Measurements from ENCODE around the gene FAM120C. TPM values are rescaled to one million over a fixed set of nuclear protein-coding genes. Genes with fewer than 3 reads are reported as not detected.

The FAM120C gene
- total RNA-seq, 2 donors from 2014 or later: 3.6 to 4.4 TPM

DNA sequence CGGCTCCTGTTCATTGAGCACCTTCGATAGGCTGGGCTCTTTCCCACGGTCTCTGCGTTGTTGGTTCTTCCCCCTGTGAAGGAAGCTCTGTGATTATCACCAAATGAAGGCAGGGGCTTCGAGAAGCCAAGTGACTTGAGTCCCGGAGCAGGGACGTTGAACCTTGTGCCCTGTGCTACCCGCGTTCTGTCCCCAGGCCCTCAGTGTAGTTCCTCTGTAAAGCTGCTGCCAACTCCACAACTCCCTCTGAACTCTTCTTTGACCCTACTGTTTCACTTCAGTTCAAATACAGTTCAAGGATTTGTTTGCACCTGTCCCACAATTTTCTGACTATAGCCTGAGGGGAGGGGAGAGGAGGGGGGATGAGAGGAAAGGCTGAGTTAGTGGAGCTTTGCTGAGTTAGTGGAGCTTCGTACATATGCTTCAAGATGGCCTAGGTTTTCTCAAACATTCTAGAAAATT lies 138.1 kb downstream of the FAM120C start:
- Histone ChIP-seq H3K36me3 (no peaks in the 10 kb centered on the region), H3K4me3 (peak overlapping the region; percentile 30), H3K9ac (ENCODE audit: low read depth in 2 of 2, low read length in 2 of 2) (peak overlapping the region; percentile 52 to 73), H3K27me3 (no peaks in the 10 kb centered on the region), H3K27ac (peak overlapping the region; percentile 93), H3K9me3 (no peaks in the 10 kb centered on the region), H3K4me1 (no peaks in the 10 kb centered on the region)
- intact Hi-C loops (cut with DNase I): no loop called here
- DNase-seq: no peak
- TF ChIP-seq, protein P1, sequence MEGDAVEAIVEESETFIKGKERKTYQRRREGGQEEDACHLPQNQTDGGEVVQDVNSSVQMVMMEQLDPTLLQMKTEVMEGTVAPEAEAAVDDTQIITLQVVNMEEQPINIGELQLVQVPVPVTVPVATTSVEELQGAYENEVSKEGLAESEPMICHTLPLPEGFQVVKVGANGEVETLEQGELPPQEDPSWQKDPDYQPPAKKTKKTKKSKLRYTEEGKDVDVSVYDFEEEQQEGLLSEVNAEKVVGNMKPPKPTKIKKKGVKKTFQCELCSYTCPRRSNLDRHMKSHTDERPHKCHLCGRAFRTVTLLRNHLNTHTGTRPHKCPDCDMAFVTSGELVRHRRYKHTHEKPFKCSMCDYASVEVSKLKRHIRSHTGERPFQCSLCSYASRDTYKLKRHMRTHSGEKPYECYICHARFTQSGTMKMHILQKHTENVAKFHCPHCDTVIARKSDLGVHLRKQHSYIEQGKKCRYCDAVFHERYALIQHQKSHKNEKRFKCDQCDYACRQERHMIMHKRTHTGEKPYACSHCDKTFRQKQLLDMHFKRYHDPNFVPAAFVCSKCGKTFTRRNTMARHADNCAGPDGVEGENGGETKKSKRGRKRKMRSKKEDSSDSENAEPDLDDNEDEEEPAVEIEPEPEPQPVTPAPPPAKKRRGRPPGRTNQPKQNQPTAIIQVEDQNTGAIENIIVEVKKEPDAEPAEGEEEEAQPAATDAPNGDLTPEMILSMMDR (IDR thresholded peaks at IDR 0.05): no peak

DNA sequence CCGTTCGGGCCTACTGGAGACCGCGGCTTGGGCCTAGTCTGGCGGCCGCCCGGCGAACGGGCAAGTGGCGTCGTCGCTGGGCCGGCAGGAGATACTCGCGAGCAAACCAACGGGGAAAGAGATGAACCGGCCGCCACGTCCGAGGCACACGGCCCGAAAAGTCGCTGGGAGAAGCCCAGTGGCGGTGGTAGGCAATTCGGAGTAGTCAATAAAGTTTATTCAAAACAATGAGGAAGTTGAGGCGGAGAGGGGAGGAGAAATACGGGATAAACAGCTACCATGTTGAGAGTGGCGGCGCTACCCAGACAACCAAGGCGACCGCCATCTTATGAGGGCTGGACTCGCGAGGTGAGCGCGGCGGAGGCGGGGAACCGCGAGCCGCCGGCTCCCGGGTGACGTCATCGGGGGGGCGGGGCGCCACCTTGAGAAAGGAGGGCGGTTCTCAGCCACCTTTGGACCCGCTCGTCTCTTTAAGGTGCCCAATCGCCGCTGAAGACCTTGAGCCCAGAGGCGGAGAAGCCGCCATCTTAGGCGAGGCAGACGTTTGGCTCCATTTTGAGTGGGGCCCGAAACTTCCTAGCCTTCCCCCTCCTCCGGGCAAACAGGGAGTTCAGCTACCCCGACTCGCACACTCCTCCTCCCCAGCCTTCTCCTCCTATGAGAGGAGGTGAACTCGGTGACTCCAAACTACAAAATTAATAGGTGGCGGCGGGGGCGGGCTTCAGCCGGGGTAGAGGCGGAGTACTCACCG lies 138.8 kb downstream of the FAM120C start, which contains the start of gene PHF8:
PHF8 (minus strand) TSS at position 348 of the 751 bp plus-strand sequence. CDS start 1,745 bp downstream, outside the sequence.
- peak within 1 kb of the TSS; percentile 93 for H3K27ac ChIP-seq
- H3K27me3 ChIP-seq: no peaks in the 10 kb centered on the region
- peak within 1 kb of the TSS; percentile 80 to 95 for H3K9ac ChIP-seq (ENCODE audit: low read depth in 2 of 2, low read length in 2 of 2)
- TF ChIP-seq, protein P1 (IDR thresholded peaks at IDR 0.05): no peak
- no peaks in the 10 kb centered on the region for H3K4me1 ChIP-seq
- peak; percentile 94 for DNase-seq
- H3K36me3 ChIP-seq: no peaks in the 10 kb centered on the region
- H3K4me3 ChIP-seq: peak within 1 kb of the TSS; percentile 57
- H3K9me3 ChIP-seq: no peaks in the 10 kb centered on the region
- intact Hi-C loops (cut with DNase I): no loop called here

DNA sequence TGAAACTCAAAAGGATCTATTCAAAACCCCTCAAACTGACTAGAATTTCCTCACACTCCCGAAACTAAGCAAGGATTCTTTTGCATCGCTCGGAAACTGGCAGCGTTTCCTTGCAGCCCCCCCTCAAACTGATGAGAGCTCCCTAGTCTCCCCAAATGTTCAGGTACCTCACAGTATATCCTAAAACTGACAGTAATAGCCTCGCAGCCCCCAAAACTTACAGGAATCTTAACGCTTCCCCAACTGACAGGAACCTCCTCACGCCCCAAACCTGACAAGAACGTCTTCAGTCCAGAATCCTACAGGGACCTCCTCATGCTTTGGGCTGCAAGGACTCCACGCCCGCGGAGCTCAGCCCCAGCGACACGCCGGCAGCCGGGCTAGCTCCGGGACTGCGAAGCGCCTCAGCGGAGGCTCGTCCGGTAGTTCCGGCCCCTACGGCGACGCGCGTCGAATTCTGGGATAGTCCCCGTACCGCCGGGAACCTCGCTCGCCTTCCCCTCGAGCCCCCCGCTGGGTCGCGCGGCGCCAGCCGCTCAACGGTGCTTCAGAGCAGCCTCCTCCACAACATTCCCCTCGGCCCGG lies 139.4 kb downstream of the FAM120C start:
- Histone ChIP-seq H3K9ac (ENCODE audit: low read depth in 2 of 2, low read length in 2 of 2) (peak overlapping the region; percentile 80 to 95), H3K9me3 (no peaks in the 10 kb centered on the region), H3K27me3 (no peaks in the 10 kb centered on the region), H3K4me3 (peak overlapping the region; percentile 57), H3K4me1 (no peaks in the 10 kb centered on the region), H3K36me3 (no peaks in the 10 kb centered on the region), H3K27ac (peak overlapping the region; percentile 93)
- DNase-seq: peak; percentile 36
- TF ChIP-seq, protein P1 (IDR thresholded peaks at IDR 0.05): no peak
- intact Hi-C loops (cut with DNase I): no loop called here

DNA sequence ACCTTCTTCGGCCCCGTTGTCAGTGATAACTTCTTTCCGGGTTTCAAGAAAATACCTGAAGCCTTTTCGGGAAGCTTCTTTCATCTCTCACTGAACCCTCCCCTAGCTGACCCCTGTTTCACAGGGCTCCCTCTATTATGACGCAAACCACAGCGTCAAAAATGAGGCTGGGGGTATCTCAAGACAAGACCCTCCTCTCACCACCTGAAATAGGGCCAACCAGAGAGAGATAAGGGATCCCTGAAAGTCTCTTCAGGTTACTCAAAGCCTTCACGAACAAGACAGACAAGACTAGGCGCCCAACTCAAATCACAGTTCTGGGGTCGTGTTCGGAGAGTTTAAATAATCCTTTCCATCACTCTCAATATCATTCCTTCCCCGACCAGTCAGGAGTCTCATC lies 140.0 kb downstream of the FAM120C start:
- TF ChIP-seq, protein P1 (IDR thresholded peaks at IDR 0.05): no peak
- no peak for DNase-seq
- intact Hi-C loops (cut with DNase I): no loop called here
- Histone ChIP-seq H3K27ac (peak overlapping the region; percentile 93), H3K36me3 (no peaks in the 10 kb centered on the region), H3K27me3 (no peaks in the 10 kb centered on the region), H3K4me3 (peak overlapping the region; percentile 57), H3K9me3 (no peaks in the 10 kb centered on the region), H3K4me1 (no peaks in the 10 kb centered on the region), H3K9ac (ENCODE audit: low read depth in 2 of 2, low read length in 2 of 2) (peak overlapping the region; percentile 80 to 95)

DNA sequence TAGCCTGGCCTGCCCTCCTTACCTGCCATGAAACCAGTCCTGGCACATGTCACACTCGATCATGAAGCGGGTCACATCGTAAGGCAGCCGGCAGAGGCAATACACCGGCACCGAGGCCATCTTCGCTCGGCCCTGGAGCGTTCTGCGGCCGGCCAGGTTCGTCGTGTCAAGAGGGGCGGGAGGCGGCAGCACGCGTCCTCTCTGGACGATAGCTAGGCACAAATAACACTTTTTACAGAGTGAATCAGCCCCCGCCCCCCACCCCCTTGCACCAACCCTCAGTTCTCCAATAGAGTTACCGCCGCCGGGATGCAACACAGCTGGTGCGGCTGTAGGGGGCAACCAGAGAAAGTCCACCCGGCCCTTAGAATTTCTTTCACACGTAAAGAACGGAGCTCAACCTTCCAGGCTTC lies 140.4 kb downstream of the FAM120C start:
- intact Hi-C loops (cut with DNase I): no loop called here
- peak; percentile 26 for DNase-seq
- Histone ChIP-seq H3K4me1 (no peaks in the 10 kb centered on the region), H3K9me3 (no peaks in the 10 kb centered on the region), H3K27ac (no peak overlapping the region), H3K27me3 (no peaks in the 10 kb centered on the region), H3K9ac (ENCODE audit: low read depth in 2 of 2, low read length in 2 of 2) (peak overlapping the region; percentile 47 to 80), H3K36me3 (no peaks in the 10 kb centered on the region), H3K4me3 (peak overlapping the region; percentile 57)
- TF ChIP-seq, protein P1 (IDR thresholded peaks at IDR 0.05): no peak

Measured in colonic mucosa (tissue), 4 donors.